Activated naive CD4-positive, alpha-beta T cell (primary cell): ENCODE measurements around the gene ZPR1.
"Not testable (repeated sequence)": the region's sequence is repeated elsewhere in the genome, so short reads cannot be mapped to it uniquely, and the experiment has no call there.

Experiments used
- DNase-seq, 4 experiments: peaks; one replicate each; lab custom pipeline; 2025; lab: John Stamatoyannopoulos, UW

Gene ZPR1

GRCh38 chr11:116825434-116825833 lies 37.6 kb upstream of the ZPR1 start:
- DNase-seq: no peak

GRCh38 chr11:116823031-116823843 lies 35.4 kb upstream of the ZPR1 start, which contains the start of gene APOA4:
APOA4 (minus strand) TSS chr11:116823304; CDS start chr11:116823191, 113 bp downstream.
- no peak for DNase-seq

DNA sequence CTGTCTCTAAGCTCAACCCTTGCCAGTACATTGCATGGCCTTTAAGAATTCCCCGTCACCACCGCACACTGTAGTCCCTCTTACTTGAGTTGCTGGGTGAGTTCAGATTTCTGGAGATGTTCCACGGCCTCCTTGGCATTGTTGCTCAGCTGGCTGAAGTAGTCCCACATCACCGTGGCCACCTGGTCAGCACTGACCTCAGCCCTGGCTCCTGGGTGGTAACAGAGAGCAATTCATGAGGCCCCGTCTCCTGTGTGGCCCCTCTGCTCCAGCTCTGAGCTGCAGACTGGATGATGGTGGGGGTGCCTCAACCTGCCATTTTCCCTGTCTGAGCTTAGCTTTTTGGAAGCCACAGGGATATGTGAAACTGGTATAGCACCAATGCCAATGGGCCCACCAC lies 34.8 kb upstream of the ZPR1 start:
- DNase-seq: no peak

GRCh38 chr11:116821050-116821918 lies 33.5 kb upstream of the ZPR1 start:
- no peak for DNase-seq

GRCh38 chr11:116819049-116819448 lies 31.2 kb upstream of the ZPR1 start:
- no peak for DNase-seq

DNA sequence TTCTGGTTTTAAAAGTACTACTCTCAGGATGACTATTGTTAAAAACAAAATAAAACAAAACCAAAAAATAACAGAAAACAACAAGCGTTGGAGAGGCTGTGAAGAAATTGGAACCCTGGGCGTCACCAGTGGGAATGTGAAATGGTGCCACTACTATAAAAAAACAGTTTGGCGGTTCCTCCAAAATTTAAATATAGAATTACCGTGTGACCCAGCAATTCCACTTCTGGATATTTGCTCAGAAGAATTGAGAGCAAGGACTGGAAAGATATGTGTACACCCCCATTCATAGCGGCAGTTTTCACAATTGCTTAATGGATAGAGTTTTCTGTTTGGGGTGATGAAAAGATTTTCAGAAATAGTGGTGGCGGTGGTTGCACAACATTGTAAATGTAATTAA lies 26.7 kb upstream of the ZPR1 start:
- DNase-seq: no peak

DNA sequence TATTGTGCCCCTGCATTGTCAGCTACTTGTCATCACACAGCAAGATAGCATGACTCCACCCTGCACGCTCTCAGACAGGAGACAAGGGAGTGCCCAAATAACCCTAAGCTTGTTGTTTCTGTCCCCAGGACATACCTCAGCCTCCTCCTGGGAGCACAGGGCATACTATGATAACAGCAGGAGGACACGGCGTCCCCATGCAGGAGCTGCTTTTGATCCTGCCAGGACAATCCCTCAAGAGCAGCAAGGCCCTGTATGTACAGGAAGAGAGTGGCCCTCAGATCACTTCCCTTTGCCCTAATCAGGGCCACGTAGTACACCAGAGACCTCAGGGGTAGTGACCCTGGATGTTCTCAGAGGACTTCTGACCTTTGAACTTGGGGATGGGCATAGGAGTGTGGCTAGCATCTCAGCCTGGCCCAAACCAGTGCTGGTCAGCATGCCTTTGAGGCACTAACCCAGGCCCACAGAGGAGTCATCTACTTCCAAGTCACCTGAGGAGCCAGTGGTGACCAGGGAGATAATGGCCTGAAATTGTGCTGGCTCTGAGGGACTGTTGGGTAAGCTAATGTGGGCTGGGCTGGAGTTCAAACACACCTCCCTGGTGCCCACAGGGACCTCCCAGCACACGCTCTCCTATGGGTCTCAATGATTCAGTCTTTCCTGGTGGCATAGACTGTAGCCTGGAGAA lies 26.1 kb upstream of the ZPR1 start:
- no peak for DNase-seq

GRCh38 chr11:116813170-116813569 lies 25.3 kb upstream of the ZPR1 start:
- no peak for DNase-seq

GRCh38 chr11:116812109-116812508 lies 24.3 kb upstream of the ZPR1 start:
- DNase-seq: no peak

DNA sequence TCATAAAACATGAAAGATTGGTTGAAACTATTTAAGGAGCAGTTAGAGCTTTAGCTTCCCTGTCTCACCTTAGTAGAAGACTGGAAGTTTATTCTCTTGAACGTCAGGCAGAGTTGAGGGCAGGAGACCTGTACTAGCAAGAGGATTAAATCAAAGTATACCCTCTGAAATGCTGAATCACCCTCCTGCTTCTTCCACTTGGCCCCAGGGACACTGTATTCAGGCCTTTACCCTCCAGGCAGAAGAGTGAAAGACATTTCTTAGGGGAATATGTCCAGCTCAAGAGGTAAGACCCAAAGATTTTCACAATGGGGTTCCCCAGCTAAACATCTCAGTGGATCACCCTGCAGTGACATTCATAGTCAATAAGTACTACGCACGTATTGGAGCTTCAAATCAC lies 23.4 kb upstream of the ZPR1 start:
- no peak for DNase-seq

- DNase-seq: no peak
Measured at GRCh38 chr11:116808262-116809175, 20.7 kb upstream of the ZPR1 start.

DNA sequence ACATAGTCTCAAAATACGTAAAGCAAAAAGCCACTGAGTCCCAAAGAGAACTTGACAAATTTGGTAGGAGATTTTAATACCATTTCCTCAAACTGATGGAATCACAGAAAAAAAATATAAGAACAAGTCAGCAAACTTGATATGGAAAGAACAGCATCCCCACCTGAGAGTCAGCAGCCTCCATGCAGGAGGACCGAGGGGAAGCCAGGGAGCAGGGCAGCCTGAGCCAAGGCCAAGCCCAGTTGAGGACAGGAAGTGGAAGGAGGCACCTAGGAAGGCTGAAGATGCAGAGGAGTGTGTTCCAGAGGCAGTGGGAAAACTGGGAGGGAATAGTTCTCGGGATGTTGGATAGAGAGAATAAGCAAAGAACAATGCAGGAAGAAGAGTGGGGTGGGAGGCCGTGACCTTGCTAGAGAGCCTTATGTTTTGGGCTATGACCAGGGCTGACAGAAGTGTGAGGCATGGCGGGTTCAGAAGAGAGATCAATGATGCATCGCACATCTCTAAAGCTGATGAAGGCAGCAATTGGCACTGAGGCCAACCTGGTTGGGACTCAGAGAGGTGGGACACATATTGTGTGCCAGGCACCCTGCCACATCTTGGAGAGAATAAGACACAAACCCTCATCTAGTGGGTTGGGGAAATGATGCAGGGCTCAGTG lies 19.9 kb upstream of the ZPR1 start:
- DNase-seq: no peak

DNA sequence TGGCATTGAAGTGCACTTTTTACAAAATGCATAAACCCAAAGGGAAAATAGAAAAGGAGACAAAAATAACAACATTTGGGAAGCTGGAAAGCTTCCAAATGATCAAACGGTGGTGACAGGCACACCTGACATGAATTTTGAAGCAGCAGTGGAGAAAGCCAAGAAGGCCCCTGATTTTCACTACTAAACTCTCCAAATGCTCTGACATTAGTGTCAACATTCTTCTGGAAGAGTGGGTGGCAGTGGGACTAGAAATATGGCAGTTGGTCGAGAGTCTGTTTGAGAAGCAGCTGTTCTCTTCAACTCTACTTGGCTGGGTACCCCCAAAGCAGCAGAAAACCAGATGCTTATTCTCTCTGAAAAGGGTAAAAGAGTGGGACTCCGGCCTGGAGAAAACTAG lies 16.2 kb upstream of the ZPR1 start:
- no peak for DNase-seq

- DNase-seq: not testable (repeated sequence)
Measured at GRCh38 chr11:116801662-116802061, 13.8 kb upstream of the ZPR1 start.

DNA sequence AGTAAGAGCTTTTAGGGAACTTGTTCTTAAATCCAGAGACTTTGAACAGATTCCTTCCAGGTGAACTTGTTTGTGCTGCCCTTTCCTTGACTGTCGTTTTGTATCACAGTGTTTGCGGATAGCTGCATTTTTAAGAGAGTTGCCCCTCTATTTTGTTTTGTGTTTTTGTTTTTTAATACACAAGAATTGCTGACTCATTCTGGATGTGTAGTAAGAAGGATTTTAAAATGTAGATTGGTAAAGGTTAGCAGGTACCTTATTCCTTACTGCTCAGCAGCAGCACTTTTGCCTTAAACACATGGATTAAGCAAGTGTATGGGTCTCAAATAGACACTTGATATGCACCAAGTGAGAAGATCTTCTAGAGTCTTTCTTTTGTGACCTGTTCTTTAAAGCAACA lies 12.8 kb upstream of the ZPR1 start:
- DNase-seq: no peak

DNA sequence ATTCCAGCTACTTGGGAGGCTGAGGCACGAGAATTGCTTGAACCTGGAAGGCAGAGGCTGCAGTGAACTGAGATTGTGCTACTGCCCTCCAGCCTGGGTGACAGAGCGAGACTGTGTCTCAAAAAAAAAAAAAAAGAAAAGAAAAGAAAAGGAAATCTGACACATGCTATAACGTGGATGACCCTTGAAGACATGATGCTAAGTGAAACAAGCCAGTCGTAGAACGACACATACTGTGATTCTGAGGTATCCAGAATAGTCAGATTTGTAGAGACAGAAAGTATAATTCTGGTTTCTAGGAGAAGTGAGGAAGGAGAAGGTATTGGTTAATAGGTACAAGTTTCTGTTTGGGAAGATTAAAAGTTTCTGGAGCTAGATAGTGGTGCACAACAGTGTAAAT lies 10.5 kb upstream of the ZPR1 start:
- no peak for DNase-seq

- no peak for DNase-seq
Measured at GRCh38 chr11:116797816-116798215, 10.0 kb upstream of the ZPR1 start.

DNA sequence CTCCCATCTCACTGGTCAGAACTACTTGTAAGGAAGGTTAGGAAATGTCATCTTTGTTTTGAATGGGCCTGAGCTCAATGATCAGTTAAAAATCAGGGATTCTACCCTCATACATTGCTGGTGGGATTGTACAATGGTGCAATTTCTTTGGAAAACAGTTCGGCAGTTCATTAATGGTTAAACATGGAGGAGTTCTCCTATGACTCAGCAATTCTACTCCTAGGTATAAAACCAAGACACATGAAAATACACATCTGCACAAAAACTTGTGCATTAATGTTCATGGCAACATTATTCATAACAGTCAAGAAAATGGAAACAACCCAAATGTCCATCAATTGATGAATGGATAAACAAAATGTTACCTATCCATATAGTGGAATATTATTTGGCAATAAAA lies 8.7 kb upstream of the ZPR1 start:
- no peak for DNase-seq

- no peak for DNase-seq
Measured at GRCh38 chr11:116794851-116795250, 7.0 kb upstream of the ZPR1 start.

- DNase-seq: no peak
Measured at GRCh38 chr11:116793772-116794097, 5.9 kb upstream of the ZPR1 start.
